NCI-H146 treated with DMSO at 0.1 percent for 48 hours (cell line): ENCODE results near the gene NID1.
A peak's percentile ranks its signal among the peaks of the same experiment; 100 is the strongest.
"Not testable (repeated sequence)": the region's sequence is repeated elsewhere in the genome, so short reads cannot be mapped to it uniquely, and the experiment has no call there.

Source experiments
- DNase-seq: peaks from one replicate; lab custom pipeline; 2025; ENCODE audit not compliant: unreplicated experiment; lab: John Stamatoyannopoulos, UW

The NID1 gene

GRCh38 chr1:235971571-235972310, 93.1 kb downstream of the NID1 start:
- DNase-seq, result peak; percentile 81

DNA sequence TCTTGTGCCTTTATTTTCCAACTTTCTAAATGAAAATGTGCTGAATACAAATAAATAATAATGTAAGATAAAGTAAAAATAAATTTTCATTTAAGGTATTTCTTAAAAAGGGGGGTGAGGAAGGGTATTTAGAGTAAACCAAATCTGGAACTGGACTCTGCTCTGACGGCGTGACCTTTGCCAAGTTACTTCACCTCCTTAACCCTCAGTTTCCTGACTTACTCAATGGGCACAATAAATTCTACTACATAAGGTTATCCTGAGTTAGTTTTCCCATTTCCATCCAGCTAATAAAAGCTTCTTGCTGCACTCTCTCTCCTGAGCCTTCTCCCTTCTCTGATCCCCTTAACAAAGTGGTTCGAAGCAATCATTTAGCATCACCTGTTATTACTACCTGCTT, 93.9 kb downstream of the NID1 start:
- DNase-seq, result no peak

DNA sequence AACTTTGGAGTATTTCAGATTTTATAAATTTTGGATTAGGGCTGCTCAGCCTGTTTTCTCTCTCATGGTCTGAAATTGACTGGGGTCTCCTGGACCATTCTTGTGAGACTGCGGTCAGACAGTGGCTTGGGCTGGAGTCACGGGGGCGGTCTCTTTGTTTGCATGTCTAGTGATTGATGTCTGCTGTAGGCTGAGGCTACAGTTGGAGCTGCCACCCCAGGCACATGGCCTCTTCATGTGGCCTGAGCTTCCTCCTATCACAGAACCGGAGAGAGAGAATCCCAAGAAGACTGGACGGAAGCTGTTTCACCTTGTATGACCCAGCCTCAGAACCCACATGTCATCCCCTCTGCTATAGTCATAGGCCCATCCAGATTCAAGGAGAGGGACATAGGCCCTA, 96.1 kb downstream of the NID1 start:
- DNase-seq, result no peak

GRCh38 chr1:235966134-235966533, 98.8 kb downstream of the NID1 start:
- not testable (repeated sequence) for DNase-seq

- DNase-seq, result no peak
Observed at GRCh38 chr1:235960809-235961208, 104.1 kb downstream of the NID1 start.

DNA sequence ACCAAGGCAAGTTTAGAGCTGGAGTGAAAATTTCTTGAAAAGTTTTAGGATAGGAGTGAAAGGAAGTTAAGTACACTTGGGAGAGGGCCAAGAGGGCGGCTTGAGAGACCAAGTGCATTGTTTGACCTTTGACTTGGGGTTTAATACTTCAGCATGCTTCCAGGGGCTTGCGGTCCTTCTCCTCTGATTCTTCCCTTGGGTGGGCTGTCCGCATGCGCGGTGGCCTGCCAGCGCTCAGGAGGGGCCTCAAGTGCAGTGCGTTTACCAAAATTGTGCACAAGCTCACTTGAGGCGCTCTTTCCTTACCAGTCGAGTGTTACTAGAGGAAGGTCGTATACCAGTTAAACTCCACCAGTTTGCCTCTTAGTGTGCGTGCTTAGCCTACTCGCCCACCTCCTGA, 106.9 kb downstream of the NID1 start:
- DNase-seq, result no peak

GRCh38 chr1:235955777-235956176, 109.1 kb downstream of the NID1 start:
- DNase-seq, result no peak

- DNase-seq, result peak; percentile 22
Observed at GRCh38 chr1:235954306-235955283, 110.3 kb downstream of the NID1 start.

GRCh38 chr1:235953801-235954200, 111.1 kb downstream of the NID1 start:
- DNase-seq, result no peak

DNA sequence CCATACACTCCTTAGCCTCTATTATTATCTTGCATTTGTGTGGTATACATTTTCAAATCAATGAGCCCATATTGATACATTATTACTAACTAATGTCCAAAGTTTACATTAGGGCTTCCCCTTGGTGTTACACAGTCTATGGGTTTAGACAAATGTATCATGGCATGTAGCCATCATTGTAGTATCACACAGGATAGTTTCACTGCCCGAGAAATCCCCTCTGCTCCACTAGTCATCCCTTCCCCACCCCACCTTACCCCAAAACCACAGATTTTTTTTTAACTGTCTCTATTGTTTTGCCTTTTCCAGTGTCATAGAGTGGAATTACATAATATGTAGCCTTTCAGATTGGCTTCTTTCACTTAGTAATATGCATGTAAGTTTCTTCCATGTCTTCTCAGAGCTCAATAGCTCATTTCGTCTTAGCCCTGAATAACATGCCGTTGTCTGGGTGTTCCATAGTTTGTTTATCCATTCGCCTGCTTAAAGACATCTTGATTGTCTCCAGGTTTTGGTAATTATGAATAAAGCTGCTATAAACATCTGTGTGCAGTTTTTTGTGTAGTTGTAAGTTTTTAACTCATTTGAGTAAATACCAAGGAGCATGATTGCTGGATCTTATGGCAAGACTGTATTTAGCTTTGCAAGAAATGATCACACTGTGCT, 111.8 kb downstream of the NID1 start:
- no peak for DNase-seq

DNA sequence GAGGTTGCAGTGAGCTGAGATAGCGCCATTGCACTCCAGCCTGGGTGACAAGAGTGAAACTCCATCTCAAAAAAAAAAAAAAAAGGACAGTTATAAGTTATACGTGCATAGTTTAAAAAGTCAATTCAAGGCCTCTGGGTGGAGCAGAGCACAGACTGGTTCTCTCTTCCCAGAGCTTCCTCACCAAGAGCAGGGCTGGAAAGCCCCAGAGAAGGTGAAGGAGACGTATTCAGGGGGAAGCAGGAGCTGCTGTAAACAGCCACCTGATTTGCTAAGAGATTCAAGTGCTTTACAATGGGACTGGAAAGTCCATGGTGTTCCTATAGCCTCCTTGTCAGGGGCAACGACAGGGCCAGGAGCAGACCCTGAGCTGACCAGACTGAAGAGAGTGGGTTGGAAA, 113.2 kb downstream of the NID1 start:
- no peak for DNase-seq

- DNase-seq, result no peak
Observed at GRCh38 chr1:235950318-235950717, 114.6 kb downstream of the NID1 start.

GRCh38 chr1:235948774-235949427, 116.0 kb downstream of the NID1 start:
- no peak for DNase-seq

GRCh38 chr1:235947989-235948388, 116.9 kb downstream of the NID1 start:
- DNase-seq, result no peak

DNA sequence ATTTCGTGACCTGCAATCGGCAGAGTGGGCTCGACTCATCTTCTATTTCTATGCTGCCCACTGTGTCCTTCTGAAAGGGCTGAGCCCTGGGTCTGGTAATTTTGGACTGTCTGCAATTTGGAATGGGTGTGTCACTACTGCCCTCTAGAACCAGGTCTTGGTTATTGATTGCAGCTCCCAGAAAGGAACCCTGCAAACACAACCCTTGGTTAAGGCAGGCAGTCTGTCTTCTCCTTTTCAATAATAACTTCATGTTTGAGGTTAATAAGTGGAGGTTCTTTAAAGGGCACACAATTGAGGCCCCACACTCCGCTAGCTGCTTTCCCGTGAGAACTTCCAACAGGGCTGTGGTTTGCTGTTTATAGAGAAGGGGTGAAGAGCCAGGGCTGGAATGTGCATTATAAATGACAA, 118.3 kb downstream of the NID1 start:
- no peak for DNase-seq

DNA sequence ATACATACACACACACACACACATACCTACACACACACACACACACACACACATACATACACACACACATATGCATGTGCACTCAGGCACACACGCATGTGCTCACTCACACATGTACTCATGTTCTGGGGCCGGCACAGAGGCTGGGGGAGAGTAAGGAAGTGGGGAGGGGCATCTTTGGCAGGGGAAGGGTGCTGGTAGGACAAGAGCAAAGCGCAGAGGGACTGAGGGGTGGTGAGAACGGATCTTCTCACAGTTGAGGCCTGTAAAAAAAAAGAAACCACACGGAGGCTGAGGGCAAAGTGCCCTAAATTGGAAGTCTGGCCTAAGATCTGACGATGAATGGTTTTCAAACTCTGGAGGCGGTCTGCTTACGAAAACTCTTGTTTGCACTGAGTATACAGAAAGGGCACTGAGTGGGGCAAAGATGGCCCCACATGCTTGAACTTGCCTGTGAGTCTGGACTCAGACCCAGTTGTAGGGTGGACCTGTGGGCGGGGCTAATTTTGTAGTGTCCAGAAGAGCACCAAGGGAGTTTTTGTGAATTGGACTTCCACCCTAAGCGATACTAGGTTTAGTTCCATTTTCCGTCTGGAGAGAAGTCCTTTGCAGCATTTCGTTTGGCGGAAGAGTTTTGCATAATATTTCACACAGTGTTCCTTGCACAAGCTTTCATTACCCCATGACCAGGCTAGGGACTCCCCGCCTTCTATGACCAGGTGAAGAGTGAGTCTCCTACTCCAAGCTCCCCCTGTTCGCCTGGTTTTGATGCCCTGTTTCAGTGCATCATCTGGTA, 118.9 kb downstream of the NID1 start:
- no peak for DNase-seq

DNA sequence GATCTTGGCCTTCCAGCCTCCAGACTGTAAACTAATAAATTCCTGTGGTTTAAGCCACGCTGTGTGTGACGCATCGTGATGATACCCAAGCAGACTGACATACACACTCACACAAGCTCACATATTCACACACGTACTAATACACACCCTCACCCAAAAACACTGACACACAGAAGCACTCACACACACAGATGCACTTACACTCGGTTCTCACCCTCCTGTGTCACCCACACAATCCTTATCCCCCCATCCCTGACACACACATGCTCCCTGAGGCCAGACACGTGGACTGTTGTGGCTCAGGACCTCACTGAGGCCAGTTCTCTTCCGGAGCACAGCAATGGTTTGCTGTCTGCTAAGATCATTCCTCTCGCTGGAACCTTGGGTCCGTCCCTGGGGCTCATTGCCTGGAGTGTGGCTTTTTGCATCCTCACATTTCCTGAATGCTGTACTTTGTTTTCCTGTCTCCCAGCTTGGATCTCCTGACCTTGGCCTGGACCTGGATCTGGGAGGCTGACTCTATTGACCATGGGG, 121.2 kb downstream of the NID1 start:
- DNase-seq, result no peak

- DNase-seq, result no peak
Observed at GRCh38 chr1:235942979-235943575, 121.8 kb downstream of the NID1 start.

DNA sequence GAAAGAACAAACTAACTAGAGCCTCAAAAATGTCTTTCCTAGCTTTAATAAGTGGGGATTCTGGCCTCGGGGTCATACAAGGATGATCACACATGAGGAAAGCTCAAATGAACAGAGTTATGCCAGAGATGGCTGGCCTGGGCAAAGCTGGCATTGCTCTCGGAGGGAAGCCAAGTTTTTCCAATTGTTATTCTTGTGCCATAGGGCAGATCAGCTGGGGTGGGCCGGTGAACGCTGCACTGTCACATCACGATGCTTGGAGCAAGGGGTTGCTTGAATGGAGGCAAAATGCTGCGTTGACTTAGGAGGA, 122.3 kb downstream of the NID1 start:
- DNase-seq, result no peak
